CD4-positive, alpha-beta memory T cell (primary cell): ENCODE results near the gene SERPINA10. TPM values are rescaled to one million over a fixed set of nuclear protein-coding genes. Genes with fewer than 3 reads are reported as not detected.

Experiments
- CTCF ChIA-PET: fragments of 350-600 bp; sonication (Branson Sonifier 250); formaldehyde crosslinking; loops from one replicate; lab custom pipeline; 2021; ENCODE audit warnings: inconsistent platforms; ENCODE audit not compliant: partially characterized antibody; lab: Charles Lee
- POLR2A ChIA-PET: fragments of 350-600 bp; sonication (Branson Sonifier 250); formaldehyde crosslinking; loops from one replicate; lab custom pipeline; 2021; ENCODE audit not compliant: partially characterized antibody; lab: Charles Lee
- DNase-seq, 5 donors: peaks; one replicate each; pipeline versions ENCODE4 v3.0.0 to v3.0.0-alpha.2; 2020 to 2022; ENCODE audit warnings: mixed read lengths in 1 of 5
- H3K27ac ChIP-seq: one replicate; pipeline ENCODE4 v1.7.0; 2013; ENCODE audit warnings: low read depth, low read length
- H3K27me3 ChIP-seq: 2 replicates; pipeline ENCODE4 v1.7.0; 2013; ENCODE audit warnings: mild to moderate bottlenecking, low read length, moderate library complexity; ENCODE audit not compliant: insufficient read depth
- H3K36me3 ChIP-seq: 2 replicates; pipeline ENCODE4 v1.7.0; 2013; ENCODE audit warnings: mild to moderate bottlenecking, low read length, moderate library complexity; ENCODE audit not compliant: insufficient read depth
- H3K4me1 ChIP-seq: 2 replicates; pipeline ENCODE4 v1.7.0; 2013; ENCODE audit warnings: mild to moderate bottlenecking, low read length, moderate library complexity; ENCODE audit not compliant: insufficient read depth
- H3K4me3 ChIP-seq, 2 donors: one replicate each; pipeline ENCODE4 v1.7.0; 2013; ENCODE audit warnings: low read length in 2 of 2, mild to moderate bottlenecking in 1 of 2
- H3K9me3 ChIP-seq, 2 donors: one replicate each; pipeline ENCODE4 v1.7.0; 2013; ENCODE audit warnings: low read length in 2 of 2, control low read depth in 1 of 2; ENCODE audit not compliant: control insufficient read depth in 1 of 2
- H3K27ac Mint-ChIP-seq, 7 donors: one replicate each; pipeline ENCODE4 v1.8.0; 2020 to 2021; ENCODE audit warnings: mixed read lengths in 7 of 7, mild to moderate bottlenecking in 6 of 7, inconsistent platforms in 3 of 7, moderate library complexity in 3 of 7
- H3K27me3 Mint-ChIP-seq, 2 donors: one replicate each; pipeline ENCODE4 v1.8.0; 2020 to 2021; ENCODE audit warnings: mixed read lengths in 2 of 2
- H3K36me3 Mint-ChIP-seq, 2 donors: one replicate each; pipeline ENCODE4 v1.8.0; 2020 to 2021; ENCODE audit warnings: mixed read lengths in 2 of 2, inconsistent platforms in 1 of 2, mild to moderate bottlenecking in 1 of 2
- H3K4me1 Mint-ChIP-seq, 4 donors: one replicate each; pipeline ENCODE4 v1.8.0; 2020 to 2021; ENCODE audit warnings: mixed read lengths in 4 of 4, mild to moderate bottlenecking in 1 of 4
- H3K4me3 Mint-ChIP-seq, 8 donors: one replicate each; pipeline ENCODE4 v1.8.0; 2020 to 2021; ENCODE audit warnings: mixed read lengths in 8 of 8, mild to moderate bottlenecking in 7 of 8, moderate library complexity in 6 of 8, inconsistent platforms in 3 of 8
- H3K9me3 Mint-ChIP-seq, 8 donors: one replicate each; pipeline ENCODE4 v1.8.0; 2020 to 2021; ENCODE audit warnings: mixed read lengths in 8 of 8, mild to moderate bottlenecking in 5 of 8, inconsistent platforms in 3 of 8, moderate library complexity in 1 of 8
- intact Hi-C: fragments of 100-400 bp; cut with micrococcal nuclease; formaldehyde crosslinking; loops from one replicate; pipeline ENCODE4 v1.15.1; 2023
- polyA plus RNA-seq, 2 donors: library from polyadenylated mRNA; unstranded; fragments of 300-500 nt; fragmentation: Illumina TruSeq; gene quantifications; one replicate each; pipeline ENCODE4 v1.2.3, GENCODE V29; 2021
- total RNA-seq, 2 experiments: library from RNA; stranded (reverse); gene quantifications; one replicate each; pipeline ENCODE4 v1.2.3, GENCODE V29; 2021

SERPINA10 gene
- total and polyA plus RNA-seq, 4 experiments from 2014 or later, result not detected

DNA sequence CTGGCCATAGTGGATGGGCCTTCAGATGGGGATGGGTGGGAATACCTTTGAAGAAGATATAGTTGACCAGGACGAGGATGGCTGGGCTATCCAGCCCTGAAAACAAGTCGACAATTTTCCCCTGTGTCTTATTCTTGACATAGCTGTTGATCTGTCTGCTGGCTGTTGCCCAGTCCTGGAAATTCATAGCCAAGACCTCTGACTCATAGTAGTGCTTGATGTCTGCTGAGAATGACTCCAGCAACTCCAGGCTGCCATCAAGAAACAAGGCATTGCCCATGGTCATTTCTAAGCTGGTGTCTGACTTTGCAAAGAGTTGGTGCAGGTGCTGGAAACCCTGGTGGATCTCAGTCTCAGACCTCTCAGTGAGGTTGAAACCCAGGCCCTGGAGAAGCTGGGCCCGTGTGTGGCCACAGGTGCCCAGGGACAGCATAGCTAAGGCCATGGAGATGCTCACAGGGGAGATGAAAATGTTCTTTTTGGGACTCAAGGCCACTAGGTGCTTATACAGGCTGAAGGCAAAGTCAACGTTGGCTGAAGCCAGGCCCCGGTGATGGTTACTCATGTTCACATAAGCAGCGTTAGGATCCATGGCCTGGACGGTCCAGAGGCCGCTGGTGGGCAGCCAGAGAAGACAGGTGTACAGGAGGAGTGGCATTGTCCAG, 21.1 kb upstream of the SERPINA10 start:
- Mint-ChIP-seq H3K9me3 (peaks cover 0 to 7% (median 3%) of the 10 kb centered on the region in 8 donors), H3K36me3 (no peaks in the 10 kb centered on the region), H3K27me3 (peaks cover 0 to 2% of the 10 kb centered on the region in 2 donors), H3K4me3 (no peak overlapping the region), H3K4me1 (no peaks in the 10 kb centered on the region), H3K27ac (no peak overlapping the region)
- no peaks in the 10 kb centered on the region for H3K4me1 ChIP-seq
- H3K27me3 ChIP-seq, result no peaks in the 10 kb centered on the region
- POLR2A ChIA-PET, result no interaction called here
- no peak for DNase-seq
- no peak overlapping the region for H3K27ac ChIP-seq
- H3K4me3 ChIP-seq, result no peak overlapping the region
- intact Hi-C loops, result no loop called here
- H3K36me3 ChIP-seq, result no peaks in the 10 kb centered on the region
- H3K9me3 ChIP-seq, result no peaks in the 10 kb centered on the region
- CTCF ChIA-PET, result no interaction called here

DNA sequence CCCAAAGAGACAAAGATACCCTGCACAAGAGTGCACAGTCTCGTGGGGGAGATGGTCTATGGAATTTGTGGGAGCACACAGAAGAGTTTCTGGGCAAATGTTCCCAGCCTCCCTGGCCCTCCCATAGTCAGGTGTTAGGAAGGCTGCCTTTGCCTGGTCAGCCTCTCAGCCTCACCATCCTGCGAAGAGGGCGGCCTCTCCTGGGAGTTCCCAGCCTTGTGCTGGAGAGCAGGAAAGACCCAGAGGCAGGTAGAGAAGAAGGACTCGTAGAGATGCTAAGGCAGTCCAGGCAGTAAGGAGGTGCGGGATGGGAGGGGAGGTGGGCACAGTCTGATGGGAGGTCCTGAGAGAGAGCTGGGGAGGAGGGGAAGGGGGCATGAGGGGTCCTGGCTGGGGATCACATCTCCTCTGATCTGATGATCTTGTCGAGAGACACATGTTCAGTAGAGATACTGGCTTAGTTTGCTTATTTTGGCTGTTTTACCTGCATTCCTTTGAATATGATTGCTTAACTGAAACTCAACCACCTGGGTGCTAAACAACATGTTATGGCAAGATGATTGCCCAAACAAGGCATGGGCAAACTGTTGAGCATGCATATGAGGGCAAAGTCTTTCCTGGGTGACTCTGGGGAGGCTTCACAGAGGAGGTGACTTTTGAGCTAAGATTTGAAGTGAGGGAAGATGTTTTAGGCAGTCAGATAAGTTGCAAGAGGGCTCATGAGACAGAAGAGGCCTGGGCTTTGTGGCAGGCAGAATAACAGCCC, 19.6 kb upstream of the SERPINA10 start:
- Mint-ChIP-seq H3K4me1 (no peaks in the 10 kb centered on the region), H3K27me3 (peaks cover 2 to 7% of the 10 kb centered on the region in 2 donors), H3K36me3 (peaks cover 0 to 4% of the 10 kb centered on the region in 2 donors), H3K9me3 (peaks cover under 1 to 17% (median 14%) of the 10 kb centered on the region in 8 donors), H3K4me3 (no peak overlapping the region), H3K27ac (no peak overlapping the region)
- ChIA-PET CTCF (no interaction called here), POLR2A (no interaction called here)
- no peaks in the 10 kb centered on the region for H3K27me3 ChIP-seq
- H3K4me3 ChIP-seq, result no peak overlapping the region
- H3K27ac ChIP-seq, result no peak overlapping the region
- intact Hi-C loops, result no loop called here
- no peak for DNase-seq
- H3K9me3 ChIP-seq, result no peaks in the 10 kb centered on the region
- no peaks in the 10 kb centered on the region for H3K4me1 ChIP-seq
- H3K36me3 ChIP-seq, result no peaks in the 10 kb centered on the region

DNA sequence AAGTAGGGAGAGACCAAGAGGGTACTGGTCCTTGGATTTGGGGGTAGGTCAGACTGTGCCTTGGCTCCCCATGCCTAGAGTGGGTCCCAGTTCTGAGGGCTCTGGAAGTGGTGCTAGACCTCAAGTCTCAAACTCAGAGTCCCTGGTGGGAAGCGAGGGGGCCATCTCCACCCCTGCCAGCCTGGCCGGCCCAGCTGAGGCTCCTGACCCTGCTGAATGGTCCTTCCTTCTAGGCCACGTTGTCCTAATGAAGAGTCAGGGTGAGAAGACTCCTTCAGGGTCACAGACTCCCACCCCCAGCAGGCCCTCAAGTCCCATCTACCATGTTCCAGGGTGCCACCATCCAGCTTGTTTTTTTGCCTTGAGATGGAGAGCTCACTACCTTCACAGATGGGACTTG, 17.2 kb upstream of the SERPINA10 start:
- intact Hi-C loops, result no loop called here
- H3K4me3 ChIP-seq, result no peak overlapping the region
- H3K4me1 ChIP-seq, result no peaks in the 10 kb centered on the region
- ChIA-PET CTCF (no interaction called here), POLR2A (interaction anchor here (0.6 kb wide), 1 partner anchor 302 kb away, joined by 3 read pairs; the partner anchor contains the start of gene SERPINA3)
- Mint-ChIP-seq H3K36me3 (peaks cover 0 to 9% of the 10 kb centered on the region in 2 donors), H3K9me3 (peaks cover 4 to 26% (median 22%) of the 10 kb centered on the region in 8 donors), H3K4me1 (no peaks in the 10 kb centered on the region), H3K4me3 (no peak overlapping the region), H3K27ac (no peak overlapping the region), H3K27me3 (peaks cover 0 to 11% of the 10 kb centered on the region in 2 donors)
- H3K36me3 ChIP-seq, result no peaks in the 10 kb centered on the region
- H3K27ac ChIP-seq, result no peak overlapping the region
- no peak for DNase-seq
- no peaks in the 10 kb centered on the region for H3K9me3 ChIP-seq
- no peaks in the 10 kb centered on the region for H3K27me3 ChIP-seq

DNA sequence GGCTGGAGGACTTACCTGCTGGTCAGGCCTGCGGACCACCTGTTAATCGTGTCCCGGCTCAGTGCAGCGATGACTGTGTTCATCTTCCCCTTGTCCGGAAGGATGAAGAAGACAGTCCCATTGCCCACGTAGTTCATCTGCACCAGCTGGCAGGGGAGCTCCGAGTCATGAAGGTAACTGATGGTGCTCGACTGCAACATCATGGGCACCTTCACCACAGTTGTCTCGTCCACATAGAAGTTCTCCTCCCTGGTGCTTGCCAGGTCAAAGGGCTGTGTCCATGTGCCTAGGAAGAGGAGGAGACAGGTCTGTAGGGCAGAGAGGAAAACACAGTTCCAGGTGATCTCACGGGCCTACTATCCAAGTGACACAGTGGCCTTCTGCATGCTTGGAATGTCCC, 16.7 kb upstream of the SERPINA10 start:
- Histone ChIP-seq H3K36me3 (no peaks in the 10 kb centered on the region), H3K27ac (no peak overlapping the region), H3K4me3 (no peak overlapping the region), H3K27me3 (no peaks in the 10 kb centered on the region), H3K4me1 (no peaks in the 10 kb centered on the region), H3K9me3 (no peaks in the 10 kb centered on the region)
- intact Hi-C loops, result no loop called here
- H3K27ac Mint-ChIP-seq, result no peak overlapping the region
- ChIA-PET POLR2A (interaction anchor here (0.6 kb wide), 1 partner anchor 302 kb away, joined by 3 read pairs; the partner anchor contains the start of gene SERPINA3), CTCF (no interaction called here)
- H3K36me3 Mint-ChIP-seq, result peaks cover 0 to 9% of the 10 kb centered on the region in 2 donors
- peaks cover 0 to 16% of the 10 kb centered on the region in 2 donors for H3K27me3 Mint-ChIP-seq
- no peak overlapping the region for H3K4me3 Mint-ChIP-seq
- peaks cover 4 to 26% (median 22%) of the 10 kb centered on the region in 8 donors for H3K9me3 Mint-ChIP-seq
- no peak for DNase-seq
- no peaks in the 10 kb centered on the region for H3K4me1 Mint-ChIP-seq

DNA sequence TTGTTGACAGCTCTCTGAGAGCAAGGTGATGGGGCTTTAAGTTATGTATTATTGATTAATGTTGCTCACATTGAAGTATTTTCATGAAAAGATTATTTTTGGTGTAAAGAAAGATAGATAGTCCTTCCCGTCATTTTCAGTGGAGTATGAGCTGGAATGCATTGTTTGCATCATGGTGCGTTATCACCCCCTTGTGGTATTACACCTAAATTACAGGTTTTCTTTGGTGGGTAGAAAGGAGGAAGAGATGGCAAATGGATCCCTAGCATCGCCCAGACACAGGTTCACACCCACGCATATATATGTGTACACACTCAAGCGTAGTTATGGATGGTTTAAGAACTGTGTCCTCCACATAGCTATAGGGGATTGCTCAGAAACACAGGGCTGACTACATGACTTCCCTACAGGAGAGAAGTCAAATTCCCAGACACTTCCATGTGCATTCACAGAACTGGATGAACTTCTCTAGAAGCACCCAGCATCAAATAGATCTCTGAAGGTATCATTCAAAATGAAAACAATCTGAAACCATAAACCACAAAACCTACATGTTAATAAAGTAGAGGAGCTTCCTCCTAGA, 14.4 kb upstream of the SERPINA10 start:
- H3K4me3 ChIP-seq, result no peak overlapping the region
- H3K27me3 Mint-ChIP-seq, result peaks cover 0 to 16% of the 10 kb centered on the region in 2 donors
- no peak overlapping the region for H3K4me3 Mint-ChIP-seq
- no peak overlapping the region for H3K27ac ChIP-seq
- CTCF ChIA-PET, result no interaction called here
- no peak overlapping the region for H3K27ac Mint-ChIP-seq
- POLR2A ChIA-PET, result no interaction called here
- no peak for DNase-seq
- peaks cover 1 to 9% of the 10 kb centered on the region in 2 donors for H3K36me3 Mint-ChIP-seq
- peaks cover 4 to 30% (median 22%) of the 10 kb centered on the region in 8 donors for H3K9me3 Mint-ChIP-seq
- H3K4me1 ChIP-seq, result no peaks in the 10 kb centered on the region
- H3K4me1 Mint-ChIP-seq, result no peaks in the 10 kb centered on the region
- intact Hi-C loops, result no loop called here
- H3K36me3 ChIP-seq, result no peaks in the 10 kb centered on the region
- H3K27me3 ChIP-seq, result no peaks in the 10 kb centered on the region
- H3K9me3 ChIP-seq, result no peaks in the 10 kb centered on the region

DNA sequence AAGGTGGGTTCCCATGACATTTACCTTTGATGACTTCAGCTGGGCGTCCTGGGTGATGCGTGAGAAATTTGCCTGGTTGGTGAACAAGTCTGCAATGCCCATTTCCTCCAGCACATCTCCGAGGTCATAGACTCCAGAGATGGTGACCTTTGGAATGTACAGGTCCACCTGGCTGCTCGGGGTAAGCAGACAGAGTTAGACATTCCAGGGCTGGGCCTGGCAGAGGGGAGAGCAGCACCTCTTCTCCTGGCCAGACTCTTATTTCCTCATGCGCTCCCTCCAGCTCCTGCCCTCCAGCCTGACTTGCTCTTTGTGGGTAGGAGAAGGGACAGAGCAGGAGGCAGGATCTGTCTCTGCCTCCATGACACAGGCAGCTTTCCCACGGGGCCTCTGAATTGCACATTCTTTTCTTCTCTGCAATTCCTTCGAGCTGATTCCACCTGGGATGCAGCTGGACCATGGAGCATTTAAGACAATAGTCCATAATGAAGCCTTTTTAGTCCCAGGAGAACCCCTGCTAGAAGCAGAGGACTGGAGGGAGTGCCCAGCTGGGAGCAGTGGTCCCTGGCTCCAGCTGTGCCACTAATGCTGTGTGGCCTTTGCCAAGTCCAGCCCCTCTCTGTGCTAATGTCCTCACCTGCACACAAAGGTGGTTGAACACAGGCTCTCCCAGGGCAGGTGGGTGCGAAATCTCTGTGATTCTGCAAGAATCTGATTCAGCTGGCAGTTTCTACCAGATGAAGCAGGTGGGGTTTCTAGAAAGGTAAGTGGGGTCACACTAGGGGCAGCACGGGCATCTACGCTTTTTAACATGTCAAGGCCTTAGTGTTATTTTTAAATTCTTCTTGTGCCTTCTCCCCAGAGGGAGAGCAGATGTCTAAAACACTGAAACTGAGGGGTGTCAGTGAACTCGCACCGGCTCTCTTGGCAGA, 13.2 kb upstream of the SERPINA10 start:
- H3K27ac Mint-ChIP-seq, result no peak overlapping the region
- intact Hi-C loops, result no loop called here
- H3K9me3 Mint-ChIP-seq, result peaks cover 4 to 30% (median 22%) of the 10 kb centered on the region in 8 donors
- Histone ChIP-seq H3K27ac (no peak overlapping the region), H3K9me3 (no peaks in the 10 kb centered on the region), H3K4me3 (no peak overlapping the region), H3K27me3 (no peaks in the 10 kb centered on the region), H3K36me3 (no peaks in the 10 kb centered on the region), H3K4me1 (no peaks in the 10 kb centered on the region)
- no peaks in the 10 kb centered on the region for H3K4me1 Mint-ChIP-seq
- ChIA-PET CTCF (no interaction called here), POLR2A (no interaction called here)
- peaks cover 0 to 16% of the 10 kb centered on the region in 2 donors for H3K27me3 Mint-ChIP-seq
- H3K36me3 Mint-ChIP-seq, result peaks cover 1 to 9% of the 10 kb centered on the region in 2 donors
- no peak for DNase-seq
- no peak overlapping the region for H3K4me3 Mint-ChIP-seq
